Skeletal muscle tissue (tissue), 4 donors: ENCODE data around the gene TENT4A. TPM values are rescaled to one million over a fixed set of nuclear protein-coding genes. Genes with fewer than 3 reads are reported as not detected.
A peak's percentile ranks its signal among the peaks of the same experiment; 100 is the strongest.

Source experiments
- H3K27ac ChIP-seq: one replicate; pipeline ENCODE4 v1.7.0; 2013; ENCODE audit warnings: mild to moderate bottlenecking, low read depth, low read length, inconsistent platforms
- H3K27me3 ChIP-seq, 3 donors: one replicate each; pipeline ENCODE4 v1.7.0; 2013; ENCODE audit warnings: low read length in 3 of 3; ENCODE audit not compliant: control insufficient read depth in 3 of 3, insufficient read depth in 3 of 3
- H3K36me3 ChIP-seq, 3 donors: one replicate each; pipeline ENCODE4 v1.7.0; 2013; ENCODE audit warnings: low read length in 3 of 3; ENCODE audit not compliant: control insufficient read depth in 3 of 3, insufficient read depth in 3 of 3
- H3K4me1 ChIP-seq, 3 donors: one replicate each; pipeline ENCODE4 v1.7.0; 2013; ENCODE audit warnings: low read length in 3 of 3, mild to moderate bottlenecking in 3 of 3; ENCODE audit not compliant: control insufficient read depth in 3 of 3, insufficient read depth in 3 of 3
- H3K4me3 ChIP-seq, 3 donors: one replicate each; pipeline ENCODE4 v1.7.0; 2013; ENCODE audit warnings: low read length in 3 of 3
- H3K9ac ChIP-seq, 3 donors: one replicate each; pipeline ENCODE4 v1.7.0; 2013; ENCODE audit warnings: low read length in 3 of 3, mild to moderate bottlenecking in 3 of 3, moderate library complexity in 2 of 3, low read depth in 1 of 3
- H3K9me3 ChIP-seq, 3 donors: one replicate each; pipeline ENCODE4 v1.7.0; 2013; ENCODE audit warnings: low read length in 3 of 3; ENCODE audit not compliant: control insufficient read depth in 3 of 3
- total RNA-seq: library from RNA; depleted of rRNA; stranded (reverse); fragments of >200 nt; gene quantifications from one replicate; pipeline ENCODE4 v1.2.3, GENCODE V29; 2014
- donor health status: Osteomylitis.

TENT4A gene
- total RNA-seq, 1 donor from 2014 or later: 15.1 TPM

- H3K27ac ChIP-seq: no peak overlapping the region
- no peak overlapping the region for H3K9ac ChIP-seq
- no peak overlapping the region for H3K4me3 ChIP-seq
- no peaks in the 10 kb centered on the region for H3K27me3 ChIP-seq
- peaks cover 9 to 11% (median 10%) of the 10 kb centered on the region in 3 donors for H3K4me1 ChIP-seq
- peaks cover 15 to 24% (median 24%) of the 10 kb centered on the region in 3 donors for H3K36me3 ChIP-seq
- H3K9me3 ChIP-seq: no peaks in the 10 kb centered on the region
Measured at GRCh38 chr5:6761333-6761732, 48.1 kb downstream of the TENT4A start.

GRCh38 chr5:6762116-6762515, 48.9 kb downstream of the TENT4A start:
- no peaks in the 10 kb centered on the region for H3K27me3 ChIP-seq
- H3K27ac ChIP-seq: no peak overlapping the region
- no peak overlapping the region for H3K9ac ChIP-seq
- no peaks in the 10 kb centered on the region for H3K9me3 ChIP-seq
- H3K36me3 ChIP-seq: peaks cover 11 to 17% (median 17%) of the 10 kb centered on the region in 3 donors
- no peak overlapping the region for H3K4me3 ChIP-seq
- H3K4me1 ChIP-seq: peaks cover 14 to 18% (median 15%) of the 10 kb centered on the region in 3 donors

GRCh38 chr5:6762697-6763096, 49.5 kb downstream of the TENT4A start:
- no peak overlapping the region for H3K27ac ChIP-seq
- H3K4me3 ChIP-seq: no peak overlapping the region
- H3K36me3 ChIP-seq: peaks cover 11 to 13% (median 12%) of the 10 kb centered on the region in 3 donors
- H3K9me3 ChIP-seq: no peaks in the 10 kb centered on the region
- H3K9ac ChIP-seq: no peak overlapping the region
- H3K27me3 ChIP-seq: no peaks in the 10 kb centered on the region
- peaks cover 14 to 18% (median 15%) of the 10 kb centered on the region in 3 donors for H3K4me1 ChIP-seq

- peaks cover 7 to 9% (median 7%) of the 10 kb centered on the region in 3 donors for H3K36me3 ChIP-seq
- H3K27me3 ChIP-seq: no peaks in the 10 kb centered on the region
- H3K4me1 ChIP-seq: peaks cover 14 to 18% (median 15%) of the 10 kb centered on the region in 3 donors
- no peak overlapping the region for H3K4me3 ChIP-seq
- H3K9ac ChIP-seq: no peak overlapping the region
- H3K9me3 ChIP-seq: no peaks in the 10 kb centered on the region
- H3K27ac ChIP-seq: no peak overlapping the region
Measured at GRCh38 chr5:6763191-6763590, 50.0 kb downstream of the TENT4A start.

- peak overlapping the region; percentile 77 for H3K27ac ChIP-seq
- no peaks in the 10 kb centered on the region for H3K36me3 ChIP-seq
- H3K4me1 ChIP-seq: peaks cover 26 to 29% (median 26%) of the 10 kb centered on the region in 3 donors
- no peaks in the 10 kb centered on the region for H3K27me3 ChIP-seq
- H3K9me3 ChIP-seq: no peaks in the 10 kb centered on the region
- H3K4me3 ChIP-seq: peak overlapping the region in 2 of 3 donors; percentile 53 to 58
- peak overlapping the region in 1 of 3 donors; percentile 57 for H3K9ac ChIP-seq
Measured at GRCh38 chr5:6765612-6766525, 52.6 kb downstream of the TENT4A start.

- H3K4me3 ChIP-seq: peak overlapping the region in 2 of 3 donors; percentile 53 to 58
Measured at GRCh38 chr5:6766604-6767093, 53.4 kb downstream of the TENT4A start.

GRCh38 chr5:6767481-6768063, 54.3 kb downstream of the TENT4A start:
- Histone ChIP-seq H3K9me3 (no peaks in the 10 kb centered on the region), H3K36me3 (no peaks in the 10 kb centered on the region), H3K27me3 (peaks cover 0 to 5% (median 0%) of the 10 kb centered on the region in 3 donors), H3K4me3 (no peak overlapping the region), H3K27ac (peak overlapping the region; percentile 77), H3K4me1 (peaks cover 26 to 31% (median 29%) of the 10 kb centered on the region in 3 donors), H3K9ac (no peak overlapping the region)

More at GRCh38 chr5:6766604-6767093, 53.4 kb downstream of the TENT4A start:
- Histone ChIP-seq H3K9ac (peak overlapping the region in 1 of 3 donors; percentile 57), H3K27me3 (no peaks in the 10 kb centered on the region), H3K4me1 (peaks cover 26 to 31% (median 29%) of the 10 kb centered on the region in 3 donors), H3K36me3 (no peaks in the 10 kb centered on the region), H3K9me3 (no peaks in the 10 kb centered on the region), H3K27ac (peak overlapping the region; percentile 77)

- Histone ChIP-seq H3K9ac (peak overlapping the region in 1 of 3 donors; percentile 33), H3K4me1 (peaks cover 26 to 31% (median 29%) of the 10 kb centered on the region in 3 donors), H3K27ac (no peak overlapping the region), H3K27me3 (peaks cover 0 to 14% (median 0%) of the 10 kb centered on the region in 3 donors), H3K36me3 (no peaks in the 10 kb centered on the region), H3K9me3 (no peaks in the 10 kb centered on the region), H3K4me3 (no peak overlapping the region)
Measured at GRCh38 chr5:6768590-6769230, 55.5 kb downstream of the TENT4A start.

GRCh38 chr5:6770826-6771607, 57.8 kb downstream of the TENT4A start:
- Histone ChIP-seq H3K4me1 (peaks cover 20 to 24% (median 22%) of the 10 kb centered on the region in 3 donors), H3K9me3 (no peaks in the 10 kb centered on the region), H3K27ac (no peak overlapping the region), H3K36me3 (no peaks in the 10 kb centered on the region), H3K4me3 (no peak overlapping the region), H3K9ac (no peak overlapping the region), H3K27me3 (peaks cover 0 to 14% (median 0%) of the 10 kb centered on the region in 3 donors)
